ENCODE measurements around the gene ALOX12.

Gene ALOX12

DNA sequence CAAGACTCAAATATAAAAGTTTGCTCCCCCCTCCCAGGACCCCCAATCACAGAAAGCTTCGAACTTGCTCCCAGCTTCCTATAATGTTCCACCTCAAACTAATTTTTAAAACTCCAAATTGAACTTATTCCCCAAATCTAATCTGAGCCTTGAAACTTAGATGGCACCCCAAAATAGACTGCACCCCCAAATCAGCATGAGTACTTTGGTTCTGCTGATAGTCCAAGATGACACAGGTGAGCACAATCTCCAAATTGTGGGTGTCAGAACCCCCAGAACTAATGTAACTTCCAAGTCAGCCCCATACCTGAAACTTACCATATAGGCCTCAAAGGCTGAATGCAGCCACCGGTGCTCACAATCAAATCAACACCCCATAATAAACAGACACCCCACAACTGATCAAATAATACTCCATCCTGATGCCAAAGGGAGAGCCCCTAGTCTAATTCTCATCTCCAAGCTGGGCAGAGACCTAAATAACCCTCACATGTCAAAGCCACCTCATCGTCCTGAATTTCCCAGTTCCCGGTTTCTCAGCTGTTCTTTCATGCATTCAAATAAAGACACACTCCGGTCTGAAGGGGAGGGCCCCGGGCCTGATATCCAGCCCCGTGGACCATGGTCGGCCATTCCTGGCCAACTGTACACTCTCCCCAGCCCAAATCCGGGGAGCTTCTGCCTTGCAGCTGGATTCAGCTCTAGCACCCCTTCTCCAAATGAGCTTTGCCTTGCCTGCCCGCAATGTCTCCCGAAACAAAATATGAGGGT, 25.2 kb downstream of the ALOX12 start:
- TF ChIP-seq, protein P1, sequence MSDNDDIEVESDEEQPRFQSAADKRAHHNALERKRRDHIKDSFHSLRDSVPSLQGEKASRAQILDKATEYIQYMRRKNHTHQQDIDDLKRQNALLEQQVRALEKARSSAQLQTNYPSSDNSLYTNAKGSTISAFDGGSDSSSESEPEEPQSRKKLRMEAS (IDR thresholded peaks at IDR 0.05) = no peak
- TF ChIP-seq EGR1 (IDR thresholded peaks at IDR 0.05) (no peak), TAF1 (IDR thresholded peaks at IDR 0.05; ENCODE audit: low read depth) (no peak), ZBTB7A (IDR thresholded peaks at IDR 0.05; ENCODE audit: low read depth) (no peak), TCF12 (IDR thresholded peaks at IDR 0.05; ENCODE audit: low read depth) (no peak), TEAD4 (IDR thresholded peaks at IDR 0.05) (no peak), RAD21 (IDR thresholded peaks at IDR 0.05; ENCODE audit: low read depth) (no peak), FOXM1 (IDR thresholded peaks at IDR 0.05; ENCODE audit: borderline replicate concordance, low read depth) (no peak), NFIC (IDR thresholded peaks at IDR 0.05) (no peak), YY1 (IDR thresholded peaks at IDR 0.05; ENCODE audit: low read depth) (no peak), EP300 (IDR thresholded peaks at IDR 0.05; ENCODE audit: borderline replicate concordance) (no peak), CREB1 (IDR thresholded peaks at IDR 0.05; ENCODE audit: low read depth) (no peak), CEBPB (IDR thresholded peaks at IDR 0.05) (no peak)
- TF ChIP-seq, protein P2, sequence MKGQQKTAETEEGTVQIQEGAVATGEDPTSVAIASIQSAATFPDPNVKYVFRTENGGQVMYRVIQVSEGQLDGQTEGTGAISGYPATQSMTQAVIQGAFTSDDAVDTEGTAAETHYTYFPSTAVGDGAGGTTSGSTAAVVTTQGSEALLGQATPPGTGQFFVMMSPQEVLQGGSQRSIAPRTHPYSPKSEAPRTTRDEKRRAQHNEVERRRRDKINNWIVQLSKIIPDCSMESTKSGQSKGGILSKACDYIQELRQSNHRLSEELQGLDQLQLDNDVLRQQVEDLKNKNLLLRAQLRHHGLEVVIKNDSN (IDR thresholded peaks at IDR 0.05) = no peak
- TF ChIP-seq, protein P3, sequence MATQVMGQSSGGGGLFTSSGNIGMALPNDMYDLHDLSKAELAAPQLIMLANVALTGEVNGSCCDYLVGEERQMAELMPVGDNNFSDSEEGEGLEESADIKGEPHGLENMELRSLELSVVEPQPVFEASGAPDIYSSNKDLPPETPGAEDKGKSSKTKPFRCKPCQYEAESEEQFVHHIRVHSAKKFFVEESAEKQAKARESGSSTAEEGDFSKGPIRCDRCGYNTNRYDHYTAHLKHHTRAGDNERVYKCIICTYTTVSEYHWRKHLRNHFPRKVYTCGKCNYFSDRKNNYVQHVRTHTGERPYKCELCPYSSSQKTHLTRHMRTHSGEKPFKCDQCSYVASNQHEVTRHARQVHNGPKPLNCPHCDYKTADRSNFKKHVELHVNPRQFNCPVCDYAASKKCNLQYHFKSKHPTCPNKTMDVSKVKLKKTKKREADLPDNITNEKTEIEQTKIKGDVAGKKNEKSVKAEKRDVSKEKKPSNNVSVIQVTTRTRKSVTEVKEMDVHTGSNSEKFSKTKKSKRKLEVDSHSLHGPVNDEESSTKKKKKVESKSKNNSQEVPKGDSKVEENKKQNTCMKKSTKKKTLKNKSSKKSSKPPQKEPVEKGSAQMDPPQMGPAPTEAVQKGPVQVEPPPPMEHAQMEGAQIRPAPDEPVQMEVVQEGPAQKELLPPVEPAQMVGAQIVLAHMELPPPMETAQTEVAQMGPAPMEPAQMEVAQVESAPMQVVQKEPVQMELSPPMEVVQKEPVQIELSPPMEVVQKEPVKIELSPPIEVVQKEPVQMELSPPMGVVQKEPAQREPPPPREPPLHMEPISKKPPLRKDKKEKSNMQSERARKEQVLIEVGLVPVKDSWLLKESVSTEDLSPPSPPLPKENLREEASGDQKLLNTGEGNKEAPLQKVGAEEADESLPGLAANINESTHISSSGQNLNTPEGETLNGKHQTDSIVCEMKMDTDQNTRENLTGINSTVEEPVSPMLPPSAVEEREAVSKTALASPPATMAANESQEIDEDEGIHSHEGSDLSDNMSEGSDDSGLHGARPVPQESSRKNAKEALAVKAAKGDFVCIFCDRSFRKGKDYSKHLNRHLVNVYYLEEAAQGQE (IDR thresholded peaks at IDR 0.05; ENCODE audit: low read depth) = no peak

DNA sequence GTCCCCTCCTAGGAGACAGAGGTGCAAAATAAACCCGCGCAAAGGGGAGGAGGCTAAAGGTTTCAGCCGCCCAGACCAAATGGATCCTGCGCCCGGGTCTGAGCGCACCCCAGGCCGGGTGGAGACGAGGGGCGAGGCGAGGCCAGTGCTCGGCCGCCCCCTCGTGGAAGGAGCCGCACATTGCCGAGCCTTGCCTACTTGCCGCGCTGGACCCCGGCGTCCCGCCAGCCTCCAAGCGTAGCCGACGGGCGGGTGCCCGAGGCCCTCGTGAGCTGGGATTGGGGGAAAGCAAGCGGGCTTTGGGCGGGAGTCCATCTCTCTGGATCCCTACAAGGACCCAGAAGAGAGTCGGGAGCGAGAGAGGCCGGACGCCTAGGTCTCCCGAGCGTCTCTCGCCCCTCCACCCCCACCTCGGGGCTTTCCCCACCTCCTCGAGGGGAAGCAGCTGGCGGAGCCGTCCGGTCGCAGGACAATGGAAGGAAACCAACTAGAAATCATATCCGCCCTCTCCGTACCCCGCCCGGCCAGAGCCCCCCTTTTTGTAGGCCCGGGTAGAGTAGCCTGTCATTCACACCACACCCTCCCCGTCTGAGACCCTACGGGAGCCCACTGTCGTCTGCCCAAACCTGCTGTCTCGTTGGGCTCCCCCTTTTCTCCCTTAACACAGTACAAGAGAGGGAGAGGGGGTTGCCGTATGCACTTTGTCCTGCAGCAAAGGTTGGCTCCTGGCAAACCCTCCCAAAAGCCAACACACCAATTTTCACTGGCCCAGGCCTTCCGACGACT, 26.3 kb downstream of the ALOX12 start:
- TF ChIP-seq TAF1 (IDR thresholded peaks at IDR 0.05; ENCODE audit: low read depth) (0 out of 2 replicates have a peak, but pooled peaks have one; percentile 21), FOXM1 (IDR thresholded peaks at IDR 0.05; ENCODE audit: borderline replicate concordance, low read depth) (no peak), CREB1 (IDR thresholded peaks at IDR 0.05; ENCODE audit: low read depth) (no peak), CEBPB (IDR thresholded peaks at IDR 0.05) (no peak), EP300 (IDR thresholded peaks at IDR 0.05; ENCODE audit: borderline replicate concordance) (no peak), EGR1 (IDR thresholded peaks at IDR 0.05) (no peak), NFIC (IDR thresholded peaks at IDR 0.05) (no peak), ZBTB7A (IDR thresholded peaks at IDR 0.05; ENCODE audit: low read depth) (peak; percentile 91), TEAD4 (IDR thresholded peaks at IDR 0.05) (no peak), YY1 (IDR thresholded peaks at IDR 0.05; ENCODE audit: low read depth) (no peak), RAD21 (IDR thresholded peaks at IDR 0.05; ENCODE audit: low read depth) (peak; percentile 84), TCF12 (IDR thresholded peaks at IDR 0.05; ENCODE audit: low read depth) (no peak)
- TF ChIP-seq, protein P3 (IDR thresholded peaks at IDR 0.05; ENCODE audit: low read depth) = no peak
- TF ChIP-seq, protein P1 (IDR thresholded peaks at IDR 0.05) = peak; percentile 75; the same call in 1 of the 2 replicates
- TF ChIP-seq, protein P2 (IDR thresholded peaks at IDR 0.05) = no peak; the same call in 1 of the 2 replicates

DNA sequence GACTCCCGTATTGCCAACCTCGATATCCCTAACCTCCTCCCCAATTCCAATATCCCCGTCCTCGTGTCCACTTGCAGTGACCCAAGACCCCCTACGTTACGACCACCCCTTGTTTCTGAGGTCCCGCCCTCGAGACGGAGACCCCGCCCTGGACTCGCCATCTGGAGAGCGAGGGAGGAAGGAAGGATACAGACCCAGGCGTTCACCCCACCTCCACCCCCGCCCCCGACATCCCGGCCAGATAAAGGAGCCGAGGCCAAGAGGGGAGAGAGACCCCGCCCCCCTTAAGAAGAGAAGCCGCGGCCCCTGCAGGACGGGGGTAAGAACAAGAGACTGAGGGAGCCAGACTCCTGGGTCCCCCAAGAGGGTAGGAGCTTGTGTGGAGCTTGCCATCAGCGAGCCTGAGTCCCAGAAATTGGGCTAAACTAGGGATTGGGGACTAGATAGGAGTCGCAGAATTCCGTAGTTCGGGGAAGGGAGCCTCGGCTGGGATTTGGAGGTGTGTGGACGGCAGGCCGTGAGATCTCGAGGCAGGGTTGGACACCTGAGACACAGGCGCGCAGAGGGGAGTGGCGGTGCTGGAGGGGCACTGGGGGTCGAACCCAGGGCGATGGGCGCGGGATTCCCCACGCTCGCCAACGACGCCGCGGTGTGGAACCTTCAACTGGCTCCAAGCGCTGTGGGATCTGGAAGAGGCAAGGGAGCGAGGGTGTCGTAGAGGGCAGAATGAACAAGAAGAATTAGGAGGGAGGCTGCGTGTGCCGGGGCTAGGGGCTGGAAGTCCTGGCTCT, 27.1 kb downstream of the ALOX12 start, which contains the start of gene BCL6B:
Gene BCL6B, plus strand, starts transcription at position 270 of the 791 bp plus-strand sequence. CDS start 622 bp downstream, outside the sequence.
- TF ChIP-seq, protein P3 (IDR thresholded peaks at IDR 0.05; ENCODE audit: low read depth) = no peak
- TF ChIP-seq NFIC (IDR thresholded peaks at IDR 0.05) (no peak), CREB1 (IDR thresholded peaks at IDR 0.05; ENCODE audit: low read depth) (no peak), TCF12 (IDR thresholded peaks at IDR 0.05; ENCODE audit: low read depth) (no peak), YY1 (IDR thresholded peaks at IDR 0.05; ENCODE audit: low read depth) (no peak), RAD21 (IDR thresholded peaks at IDR 0.05; ENCODE audit: low read depth) (no peak), TAF1 (IDR thresholded peaks at IDR 0.05; ENCODE audit: low read depth) (no peak), CEBPB (IDR thresholded peaks at IDR 0.05) (no peak), ZBTB7A (IDR thresholded peaks at IDR 0.05; ENCODE audit: low read depth) (no peak), EGR1 (IDR thresholded peaks at IDR 0.05) (no peak), EP300 (IDR thresholded peaks at IDR 0.05; ENCODE audit: borderline replicate concordance) (no peak), TEAD4 (IDR thresholded peaks at IDR 0.05) (no peak), FOXM1 (IDR thresholded peaks at IDR 0.05; ENCODE audit: borderline replicate concordance, low read depth) (no peak)
- TF ChIP-seq, protein P2 (IDR thresholded peaks at IDR 0.05) = no peak
- TF ChIP-seq, protein P1 (IDR thresholded peaks at IDR 0.05) = no peak
